GM18517 (cell line): ENCODE results near the gene CCDC87.
"Not testable (repeated sequence)": the region's sequence is repeated elsewhere in the genome, so short reads cannot be mapped to it uniquely, and the experiment has no call there.

Experiments
- ATAC-seq: cut with Tn5 transposase; IDR thresholded peaks from one replicate; pipeline ENCODE4 v1.9.1; 2021; ENCODE audit warnings: mild to moderate bottlenecking, moderate library complexity; ENCODE audit not compliant: unreplicated experiment

Gene CCDC87

DNA sequence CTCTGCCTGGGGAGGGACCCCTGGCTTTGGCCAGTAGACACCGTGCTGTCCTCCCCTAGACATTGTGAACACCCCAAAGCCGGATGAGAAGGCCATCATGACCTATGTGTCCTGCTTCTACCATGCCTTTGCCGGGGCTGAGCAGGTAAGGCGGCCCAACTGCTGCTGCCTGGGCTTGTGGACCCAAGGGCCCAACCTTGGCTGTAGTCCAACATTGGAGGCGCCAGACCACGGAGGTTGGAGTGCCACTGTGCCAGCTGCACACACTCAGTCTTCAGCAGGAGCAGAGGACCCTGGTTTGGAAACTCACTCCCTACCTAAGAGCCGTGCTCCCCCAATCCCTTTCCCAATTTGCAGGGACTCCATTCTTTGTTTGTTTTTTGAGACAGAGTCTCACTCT, 36.8 kb downstream of the CCDC87 start:
- no peak for ATAC-seq

DNA sequence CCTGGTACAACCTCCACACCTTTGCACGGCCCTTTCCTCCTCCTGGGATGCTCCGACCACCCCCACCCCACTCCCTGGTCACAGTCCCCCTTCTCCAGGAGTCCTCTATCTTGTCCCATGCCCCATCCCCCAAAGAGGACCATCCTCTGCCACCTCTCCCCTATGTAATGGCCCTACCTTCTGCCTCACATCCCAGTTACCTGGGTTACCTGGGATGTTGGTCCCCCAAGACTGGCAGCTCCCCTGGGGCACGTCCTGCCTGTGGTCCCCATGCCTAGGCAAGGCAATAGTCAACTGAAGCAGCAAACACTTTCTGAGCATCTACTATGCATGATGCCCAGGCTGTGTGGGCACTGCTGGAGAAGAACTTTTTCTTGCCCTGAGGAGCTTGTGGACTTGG, 37.4 kb downstream of the CCDC87 start:
- no peak for ATAC-seq

DNA sequence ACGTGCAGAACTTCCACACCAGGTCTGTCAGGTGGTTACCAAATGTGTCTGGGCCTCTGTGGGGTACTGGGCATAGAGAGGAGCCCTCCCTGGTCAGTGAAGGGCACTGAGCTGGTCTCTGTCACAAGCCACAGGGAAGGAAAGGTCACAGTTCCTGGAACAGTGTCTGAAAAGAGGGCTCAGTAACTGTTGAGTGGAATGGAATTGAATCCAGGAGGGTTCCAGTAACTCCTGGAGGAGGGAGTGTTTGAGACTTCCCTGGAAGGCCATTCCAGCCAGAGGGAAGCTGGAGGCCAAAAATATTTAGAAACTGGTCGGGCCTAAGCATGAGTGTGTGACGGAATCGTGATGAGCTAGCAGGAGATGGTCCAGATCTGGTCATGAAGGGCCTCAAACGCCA, 38.3 kb downstream of the CCDC87 start:
- ATAC-seq = no peak

DNA sequence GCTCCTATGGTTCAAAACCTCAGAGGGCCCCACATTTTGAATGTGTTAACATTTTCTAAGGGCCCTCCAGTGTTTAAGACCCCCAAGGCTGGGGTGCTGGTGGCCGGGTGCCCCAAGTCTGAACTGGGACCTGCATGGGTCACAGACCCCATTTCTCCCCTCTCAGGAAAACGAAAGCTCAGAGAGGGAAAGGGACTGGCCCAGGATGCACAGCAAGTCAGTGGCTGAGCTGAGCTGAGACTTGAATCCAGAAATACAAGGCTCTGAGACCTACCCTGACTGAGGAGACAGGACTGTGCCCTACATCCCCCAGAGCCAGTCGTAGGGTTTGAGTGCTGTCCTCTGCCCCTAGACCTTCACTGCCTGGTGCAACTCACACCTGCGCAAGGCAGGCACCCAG, 42.0 kb downstream of the CCDC87 start:
- ATAC-seq = no peak

DNA sequence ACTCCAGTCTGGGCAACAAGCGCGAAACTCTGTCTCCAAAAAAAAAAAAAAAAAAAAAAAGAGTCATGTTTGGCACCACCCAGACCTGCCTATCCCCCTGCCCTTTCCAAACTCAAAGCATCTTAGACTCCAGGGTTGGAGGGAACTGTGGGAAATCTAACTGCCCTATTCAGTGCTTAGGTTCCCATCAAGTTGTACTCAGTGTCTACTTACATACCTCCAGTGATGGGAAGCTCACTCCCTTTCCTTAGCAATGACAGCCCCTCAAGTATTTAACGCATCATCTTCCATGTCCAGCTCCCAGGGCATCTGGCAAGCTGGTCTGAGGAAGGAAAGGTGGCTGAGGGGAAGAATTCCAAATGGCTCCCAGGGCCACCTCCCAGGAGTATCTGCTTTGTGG, 43.2 kb downstream of the CCDC87 start:
- ATAC-seq = no peak

DNA sequence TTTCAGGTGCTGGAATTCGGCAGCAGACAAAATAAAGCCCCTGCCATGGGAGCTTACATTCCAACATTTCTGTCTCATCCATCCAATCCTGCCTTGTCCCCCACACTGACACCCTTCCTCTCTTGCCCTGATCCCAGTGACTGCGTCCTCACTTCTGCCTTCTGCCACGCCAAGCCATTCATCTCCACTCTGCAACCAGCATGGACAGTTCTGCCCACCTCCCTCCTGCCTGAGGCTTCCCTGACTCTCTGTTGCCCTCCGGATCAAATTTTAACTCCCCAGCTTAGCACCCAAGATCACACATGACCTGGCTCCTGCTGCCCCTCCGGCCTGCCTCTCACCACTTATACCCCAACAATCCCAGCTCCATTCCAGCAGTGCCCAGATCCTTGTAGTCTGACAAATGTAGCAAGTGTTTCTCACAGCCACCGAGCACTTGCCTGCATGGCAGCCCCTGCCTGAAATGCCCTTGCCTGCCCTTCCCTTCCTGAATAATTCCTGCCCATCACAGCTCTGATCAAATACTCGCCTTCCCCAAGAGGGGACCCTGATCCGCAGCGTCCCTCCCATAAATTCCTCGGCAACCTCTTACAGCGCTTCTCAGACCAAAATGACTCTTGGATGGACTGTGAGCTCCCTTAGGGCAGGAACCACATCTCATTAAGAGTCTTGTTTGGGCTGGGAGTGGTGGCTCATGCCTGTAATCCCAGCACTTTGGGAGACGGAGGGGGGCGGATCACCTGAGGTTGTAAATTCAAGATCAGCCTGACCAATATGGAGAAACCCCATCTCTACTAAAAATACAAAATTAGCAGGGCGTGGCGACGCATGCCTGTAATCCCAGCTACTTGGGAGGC, 43.9 kb downstream of the CCDC87 start:
- ATAC-seq = no peak

DNA sequence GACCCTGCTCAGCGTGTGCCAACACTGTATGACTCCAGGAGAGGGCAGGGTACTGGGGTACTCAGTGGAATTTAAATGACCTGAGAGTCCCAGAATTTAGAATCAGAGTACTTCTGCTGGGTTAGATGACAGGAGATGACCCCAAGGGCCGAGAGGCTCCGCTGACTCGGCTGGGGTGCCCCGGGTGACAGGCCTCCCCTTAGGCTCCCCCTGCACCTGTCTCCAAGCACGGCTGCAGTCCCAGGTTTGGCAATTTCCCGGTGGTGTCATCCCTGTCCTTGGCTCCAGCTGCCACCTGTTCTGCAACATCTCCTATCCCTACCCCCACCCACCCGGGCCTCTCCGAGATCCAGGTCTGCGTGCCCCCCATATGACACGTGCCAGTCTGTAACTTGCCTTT, 44.8 kb downstream of the CCDC87 start:
- ATAC-seq = no peak

DNA sequence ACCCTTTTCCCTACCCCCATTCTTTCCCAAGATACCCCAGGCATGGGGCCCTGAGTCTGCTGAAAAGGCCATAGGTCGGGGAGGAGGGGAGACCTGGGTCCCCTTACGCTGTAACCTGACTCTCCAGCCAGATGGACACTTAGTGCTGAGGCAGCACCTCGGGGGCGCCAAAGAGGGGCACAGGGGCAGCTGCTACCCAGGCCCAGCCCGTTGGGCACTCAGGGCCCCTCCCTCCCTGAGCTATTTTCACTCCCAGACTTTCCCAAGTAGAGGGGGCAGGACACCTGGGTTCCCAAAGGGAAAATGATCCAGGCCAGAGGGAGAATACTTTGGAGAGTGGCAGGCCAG, 45.2 kb downstream of the CCDC87 start:
- ATAC-seq = no peak

DNA sequence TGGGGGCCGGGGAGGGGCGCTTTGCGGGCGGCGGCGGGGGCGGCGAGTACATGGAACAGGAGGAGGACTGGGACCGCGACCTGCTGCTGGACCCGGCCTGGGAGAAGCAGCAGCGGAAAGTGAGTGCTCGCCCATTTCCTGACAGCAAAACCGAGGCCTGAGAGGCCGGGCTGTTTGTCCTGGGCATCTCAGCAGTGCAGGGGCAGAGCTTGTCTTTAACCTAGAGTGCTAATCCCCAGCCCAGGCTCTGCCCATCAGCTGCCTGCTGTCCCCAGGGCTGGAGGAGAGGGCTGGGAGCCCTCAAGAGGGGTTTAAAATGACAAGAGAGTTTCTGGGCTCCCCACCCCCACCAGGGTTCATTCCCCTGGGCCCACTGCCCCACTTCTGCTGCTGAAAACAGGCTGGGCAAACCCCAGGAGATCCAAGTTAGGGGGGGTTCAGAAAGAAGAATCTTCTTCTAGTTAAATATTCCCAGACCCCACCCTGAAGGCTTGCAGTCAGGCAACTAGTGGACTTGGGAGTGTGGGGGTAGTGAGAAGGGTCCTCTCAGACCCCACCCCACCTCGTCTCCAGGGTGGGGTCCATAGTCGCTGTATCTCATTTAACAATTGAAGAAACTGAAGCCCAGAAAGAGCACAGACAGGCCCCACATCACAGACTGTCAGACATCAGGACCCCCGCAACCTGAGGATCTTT, 45.7 kb downstream of the CCDC87 start:
- ATAC-seq = no peak

DNA sequence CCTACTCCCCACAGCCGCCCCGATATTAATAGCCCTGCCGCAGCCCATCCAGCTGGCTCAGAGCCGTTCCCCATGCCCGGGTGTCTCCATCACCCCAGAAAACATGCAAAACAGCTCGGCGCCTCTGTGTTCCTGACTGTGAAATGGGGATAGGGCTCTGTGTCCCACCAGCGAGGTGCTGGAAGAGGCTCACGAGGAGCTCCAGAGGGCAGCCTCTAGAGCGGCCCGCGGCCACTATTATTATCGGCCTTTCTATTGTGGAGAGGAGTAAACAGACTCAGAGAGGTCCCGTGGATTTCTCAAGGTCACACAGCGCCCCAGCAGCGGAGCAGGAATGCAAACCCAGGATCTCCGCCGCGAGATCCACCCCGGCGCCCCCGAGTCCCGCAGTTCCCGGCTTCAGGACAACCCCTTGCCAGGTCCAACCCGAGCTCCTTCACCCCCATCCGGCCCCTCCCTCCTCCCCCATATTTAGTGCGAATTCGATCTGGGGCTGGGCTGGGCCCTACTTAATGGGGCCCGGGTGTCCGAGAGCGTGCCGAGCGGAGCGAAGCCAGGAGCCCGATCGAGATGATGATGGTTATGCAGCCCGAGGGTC, 46.4 kb downstream of the CCDC87 start, which contains the start of gene ACTN3:
Gene ACTN3, plus strand, starts transcription at position 536 of the 598 bp plus-strand sequence. Its CDS starts 35 bp downstream, at position 571.
- ATAC-seq = no peak

DNA sequence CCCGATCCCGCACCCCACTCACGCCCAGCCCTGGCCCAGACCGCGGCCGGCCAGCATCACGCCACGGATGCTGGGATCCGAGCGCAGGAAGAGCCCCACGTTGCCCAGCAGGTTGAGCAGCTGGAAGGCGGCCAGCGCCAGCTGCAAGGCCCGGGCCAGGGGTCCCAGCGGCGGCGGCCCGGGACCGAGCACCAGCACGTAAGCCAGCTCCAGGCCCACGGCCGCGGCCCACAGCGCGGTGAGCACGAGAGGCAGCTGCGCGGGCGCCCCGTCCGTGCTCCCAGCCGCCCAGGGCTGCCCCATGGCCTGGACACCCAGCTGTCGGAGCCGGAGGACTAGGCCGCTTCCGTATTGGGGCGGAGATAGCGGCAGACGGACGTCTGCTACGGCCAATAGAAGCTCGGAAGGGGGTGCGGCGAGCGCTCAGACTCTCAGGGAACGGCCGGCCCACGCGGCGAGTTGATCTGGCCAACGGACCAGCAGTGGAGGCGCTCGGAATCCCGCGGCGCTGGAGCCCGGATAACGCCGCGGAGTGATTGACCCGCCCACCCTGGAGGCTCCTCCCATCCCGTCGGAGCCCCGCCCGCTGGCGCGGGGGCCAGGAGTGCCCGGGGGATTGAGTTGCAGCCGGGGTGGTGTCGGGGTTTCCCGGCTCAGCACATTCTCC, 47.0 kb downstream of the CCDC87 start, which contains the start of gene ZDHHC24:
Gene ZDHHC24, minus strand, starts transcription at position 348 of the 667 bp plus-strand sequence. Its CDS starts 45 bp downstream, at position 303.
- peak; percentile 78 for ATAC-seq

DNA sequence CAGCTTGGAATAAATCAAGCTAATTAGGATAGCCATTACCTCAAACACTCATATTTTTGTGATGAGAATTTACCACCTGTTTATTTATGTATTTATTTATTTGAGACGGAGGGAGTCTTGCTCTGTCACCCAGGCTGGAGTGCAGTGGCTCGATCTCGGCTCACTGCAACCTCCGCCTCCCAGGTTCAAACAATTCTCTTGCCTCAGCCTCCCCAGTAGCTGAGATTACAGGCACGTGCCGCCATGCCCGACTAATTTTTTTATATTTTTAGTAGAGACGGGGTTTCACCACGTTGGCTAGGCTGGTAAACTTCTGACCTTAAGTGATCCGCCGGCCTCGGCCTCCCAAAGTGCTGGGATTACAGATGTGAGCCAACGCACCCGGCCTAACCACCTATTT, 47.9 kb downstream of the CCDC87 start:
- not testable (repeated sequence) for ATAC-seq

DNA sequence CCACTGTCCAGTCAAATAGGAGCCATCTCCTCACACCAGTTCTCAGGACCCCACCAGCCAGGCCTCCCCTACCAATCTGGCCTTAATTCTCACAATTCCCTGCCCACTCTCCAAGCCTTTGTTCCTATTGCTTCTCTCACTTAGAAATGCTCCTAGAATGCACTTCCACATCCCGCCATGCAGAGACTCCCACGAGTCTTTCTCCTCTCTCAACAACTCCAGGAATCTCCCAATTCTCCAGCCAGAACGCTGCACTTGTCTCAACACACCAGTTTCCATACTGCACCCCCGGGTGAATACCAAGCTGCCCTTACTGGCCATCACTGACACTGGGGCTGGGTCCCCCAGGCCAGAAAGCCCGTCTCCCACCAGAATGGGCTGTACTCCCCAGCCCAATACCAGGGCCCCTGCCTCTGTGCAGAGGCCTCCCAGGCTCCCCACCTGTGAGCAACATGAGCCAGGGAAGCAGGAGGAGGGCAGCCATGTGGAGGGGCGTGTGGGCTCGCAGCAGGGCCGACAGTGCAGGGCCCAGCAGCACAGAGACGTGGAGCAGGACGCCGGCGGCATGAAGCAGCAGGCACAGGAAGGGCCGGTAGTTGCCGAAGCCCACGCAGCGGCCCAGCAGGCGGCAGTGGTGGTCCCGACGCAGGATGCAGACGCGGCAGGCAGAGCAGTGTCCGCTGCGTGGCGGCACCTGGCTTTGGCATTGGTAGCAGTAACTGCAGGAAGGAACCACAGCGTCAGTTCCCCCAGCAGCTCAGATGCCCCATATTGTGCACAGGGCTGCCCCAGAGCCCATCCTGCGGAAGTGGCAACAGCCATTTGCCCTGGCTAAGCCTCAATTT, 49.4 kb downstream of the CCDC87 start:
- no peak for ATAC-seq

DNA sequence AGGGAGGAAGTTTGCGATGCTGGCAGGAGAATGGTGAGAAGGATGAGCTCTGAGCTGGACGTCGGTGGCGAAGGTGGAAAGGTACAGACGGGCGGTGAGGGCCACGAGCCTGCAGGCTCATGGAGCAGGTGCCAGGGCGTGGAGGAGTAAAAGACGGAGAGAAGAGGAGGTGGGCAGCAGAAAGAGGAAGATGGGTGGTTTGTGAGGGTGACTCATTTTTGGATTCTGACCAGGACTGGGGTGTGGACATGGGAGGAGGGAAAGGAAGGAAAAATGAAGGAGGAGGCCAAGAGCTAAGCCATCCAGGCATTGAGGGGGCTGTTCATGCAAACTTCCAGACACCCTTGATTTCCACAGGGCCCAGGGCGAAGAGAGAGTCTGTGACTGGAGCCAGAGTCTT, 50.5 kb downstream of the CCDC87 start:
- ATAC-seq = no peak

DNA sequence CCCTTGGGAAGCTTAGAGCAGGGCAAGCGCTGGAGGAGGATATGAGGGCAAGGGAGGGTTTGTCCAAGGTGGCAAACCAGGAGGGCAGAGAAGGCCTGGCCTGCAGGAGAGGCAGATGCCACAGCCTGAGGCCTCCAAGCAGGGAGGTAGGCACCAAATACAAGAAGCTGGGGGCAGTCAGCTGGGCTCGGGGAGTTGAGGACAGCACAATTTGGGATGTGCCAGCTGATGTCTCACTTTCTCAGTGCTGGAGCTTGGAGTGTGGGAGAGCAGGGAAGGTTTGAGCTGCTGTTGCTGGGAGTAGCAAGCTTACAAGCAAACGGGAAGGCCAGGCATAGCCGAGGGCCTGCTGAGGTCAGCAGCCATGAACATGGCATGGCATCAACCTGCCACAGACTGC, 51.0 kb downstream of the CCDC87 start:
- no peak for ATAC-seq

DNA sequence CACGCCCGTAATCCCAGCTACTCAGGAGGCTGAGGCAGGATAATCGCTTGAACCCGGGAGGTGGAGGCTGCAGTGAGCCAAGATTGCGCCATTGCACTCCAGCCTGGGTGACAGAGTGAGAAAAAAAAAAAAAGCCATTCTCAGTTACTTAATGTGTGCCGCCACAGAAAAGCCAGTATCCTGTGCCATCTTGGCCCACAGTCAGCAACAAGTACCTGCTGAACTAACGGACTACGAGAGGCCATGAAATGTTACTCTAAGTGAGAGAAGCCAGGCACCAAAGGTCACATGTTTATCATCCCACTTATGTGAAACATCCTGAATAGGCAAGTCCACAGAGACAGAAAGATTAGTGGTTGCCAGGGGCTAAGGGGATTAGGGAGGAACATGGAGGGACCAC, 52.3 kb downstream of the CCDC87 start:
- not testable (repeated sequence) for ATAC-seq
